ENCODE data around the gene CREB5.

Gene CREB5

GRCh38 chr7:28700790-28701203 is 288.5 kb downstream of the CREB5 start:
- in situ Hi-C loops (cut with MboI; ENCODE audit: low sequenced_read_pairs), result no loop called here

- in situ Hi-C loops (cut with MboI; ENCODE audit: low sequenced_read_pairs), result no loop called here
Measured at GRCh38 chr7:28701731-28702130, 289.4 kb downstream of the CREB5 start.

- in situ Hi-C loops (cut with MboI; ENCODE audit: low sequenced_read_pairs), result no loop called here
Measured at GRCh38 chr7:28702171-28702570, 289.9 kb downstream of the CREB5 start.

GRCh38 chr7:28703037-28703765 is 290.9 kb downstream of the CREB5 start:
- in situ Hi-C loops (cut with MboI; ENCODE audit: low sequenced_read_pairs), result no loop called here

- in situ Hi-C loops (cut with MboI; ENCODE audit: low sequenced_read_pairs), result no loop called here
Measured at GRCh38 chr7:28704706-28705105, 292.4 kb downstream of the CREB5 start.

- in situ Hi-C loops (cut with MboI; ENCODE audit: low sequenced_read_pairs), result no loop called here
Measured at GRCh38 chr7:28705350-28705749, 293.0 kb downstream of the CREB5 start.

- in situ Hi-C loops (cut with MboI; ENCODE audit: low sequenced_read_pairs), result no loop called here
Measured at GRCh38 chr7:28706584-28706983, 294.3 kb downstream of the CREB5 start.

GRCh38 chr7:28707291-28707690 is 295.0 kb downstream of the CREB5 start:
- in situ Hi-C loops (cut with MboI; ENCODE audit: low sequenced_read_pairs), result no loop called here

- in situ Hi-C loops (cut with MboI; ENCODE audit: low sequenced_read_pairs), result no loop called here
Measured at GRCh38 chr7:28708033-28708951, 296.0 kb downstream of the CREB5 start.

- in situ Hi-C loops (cut with MboI; ENCODE audit: low sequenced_read_pairs), result no loop called here
Measured at GRCh38 chr7:28709748-28710147, 297.4 kb downstream of the CREB5 start.

- in situ Hi-C loops (cut with MboI; ENCODE audit: low sequenced_read_pairs), result no loop called here
Measured at GRCh38 chr7:28711114-28711513, 298.8 kb downstream of the CREB5 start.

GRCh38 chr7:28714459-28715120 is 302.3 kb downstream of the CREB5 start:
- in situ Hi-C loops (cut with MboI; ENCODE audit: low sequenced_read_pairs), result no loop called here

- in situ Hi-C loops (cut with MboI; ENCODE audit: low sequenced_read_pairs), result no loop called here
Measured at GRCh38 chr7:28717445-28718054, 305.2 kb downstream of the CREB5 start.

GRCh38 chr7:28718055-28718481 is 305.8 kb downstream of the CREB5 start:
- in situ Hi-C loops (cut with MboI; ENCODE audit: low sequenced_read_pairs), result no loop called here

GRCh38 chr7:28718545-28718944 is 306.2 kb downstream of the CREB5 start:
- in situ Hi-C loops (cut with MboI; ENCODE audit: low sequenced_read_pairs), result no loop called here

GRCh38 chr7:28722684-28723083 is 310.4 kb downstream of the CREB5 start:
- in situ Hi-C loops (cut with MboI; ENCODE audit: low sequenced_read_pairs), result no loop called here

GRCh38 chr7:28723336-28723735 is 311.0 kb downstream of the CREB5 start:
- in situ Hi-C loops (cut with MboI; ENCODE audit: low sequenced_read_pairs), result no loop called here

- in situ Hi-C loops (cut with MboI; ENCODE audit: low sequenced_read_pairs), result no loop called here
Measured at GRCh38 chr7:28724563-28724962, 312.2 kb downstream of the CREB5 start.

- in situ Hi-C loops (cut with MboI; ENCODE audit: low sequenced_read_pairs), result no loop called here
Measured at GRCh38 chr7:28725045-28725642, 312.8 kb downstream of the CREB5 start.

- in situ Hi-C loops (cut with MboI; ENCODE audit: low sequenced_read_pairs), result no loop called here
Measured at GRCh38 chr7:28725911-28726310, 313.6 kb downstream of the CREB5 start.

GRCh38 chr7:28726555-28726954 is 314.2 kb downstream of the CREB5 start:
- in situ Hi-C loops (cut with MboI; ENCODE audit: low sequenced_read_pairs), result no loop called here

Measured in hTERT RPE-1 (cell line).